Liver (tissue), 9 donors: ENCODE measurements around the gene KMT2A. TPM values are rescaled to one million over a fixed set of nuclear protein-coding genes. Genes with fewer than 3 reads are reported as not detected.

Experiments
- DNase-seq: peaks from one replicate; pipeline ENCODE4 v3.0.0-alpha.2; 2017; ENCODE audit warnings: low spot score
- H3K27ac ChIP-seq, 2 donors: one replicate each; pipeline ENCODE4 v1.7.0; 2013; ENCODE audit warnings: inconsistent platforms in 2 of 2, low read length in 2 of 2, control low read depth in 1 of 2, low read depth in 1 of 2, mild to moderate bottlenecking in 1 of 2
- H3K27me3 ChIP-seq, 4 donors: one replicate each; pipeline versions ENCODE4 v1.6.1 to v1.7.0; 2013; ENCODE audit warnings: low read length in 3 of 4, inconsistent platforms in 1 of 4, mild to moderate bottlenecking in 1 of 4, moderate library complexity in 1 of 4; ENCODE audit not compliant: control insufficient read depth in 4 of 4, insufficient read depth in 4 of 4
- H3K36me3 ChIP-seq, 4 donors: one replicate each; pipeline versions ENCODE4 v1.6.1 to v1.7.0; 2013; ENCODE audit warnings: low read length in 3 of 4, mild to moderate bottlenecking in 3 of 4, low read depth in 1 of 4, moderate library complexity in 1 of 4; ENCODE audit not compliant: control insufficient read depth in 4 of 4, insufficient read depth in 3 of 4
- H3K4me1 ChIP-seq, 4 donors: one replicate each; pipeline versions ENCODE4 v1.6.1 to v1.7.0; 2013; ENCODE audit warnings: low read length in 3 of 4, mild to moderate bottlenecking in 3 of 4, moderate library complexity in 1 of 4; ENCODE audit not compliant: control insufficient read depth in 4 of 4, insufficient read depth in 4 of 4
- H3K4me3 ChIP-seq, 3 donors: one replicate each; pipeline versions ENCODE4 v1.6.1 to v1.7.0; 2013; ENCODE audit warnings: low read length in 3 of 3, control low read depth in 1 of 3, low read depth in 1 of 3, mild to moderate bottlenecking in 1 of 3
- H3K9ac ChIP-seq, 2 donors: one replicate each; pipeline ENCODE4 v1.7.0; 2013; ENCODE audit warnings: low read length in 2 of 2, mild to moderate bottlenecking in 2 of 2, moderate library complexity in 2 of 2, control low read depth in 1 of 2, low read depth in 1 of 2
- H3K9me3 ChIP-seq, 4 donors: one replicate each; pipeline versions ENCODE4 v1.6.1 to v1.7.0; 2013; ENCODE audit warnings: low read length in 3 of 4; ENCODE audit not compliant: control insufficient read depth in 4 of 4
- ATF3 ChIP-seq: IDR thresholded peaks from 2 replicates; pipeline ENCODE4 v1.6.1; 2016; ENCODE audit warnings: antibody characterized with exemption
- EGR1 ChIP-seq, 2 donors: IDR thresholded peaks; 2 replicates each; pipeline ENCODE4 v1.6.1; 2016 to 2018; ENCODE audit warnings: antibody characterized with exemption in 2 of 2, low read depth in 2 of 2
- FOXA1 ChIP-seq: IDR thresholded peaks from 2 replicates; pipeline ENCODE4 v1.6.1; 2016; ENCODE audit warnings: antibody characterized with exemption
- FOXA2 ChIP-seq: IDR thresholded peaks from 2 replicates; pipeline ENCODE4 v1.6.1; 2016; ENCODE audit warnings: antibody characterized with exemption
- GABPA ChIP-seq, 2 donors: IDR thresholded peaks in 1 of 2; conservative IDR thresholded peaks in 1 of 2; 2 replicates each; pipeline ENCODE4 v1.6.1; 2016; ENCODE audit warnings: antibody characterized with exemption in 2 of 2, mild to moderate bottlenecking in 1 of 2, moderate library complexity in 1 of 2
- HNF4A ChIP-seq, 2 donors: conservative IDR thresholded peaks; 2 replicates each; pipeline ENCODE4 v1.6.1; 2016; ENCODE audit warnings: antibody characterized with exemption in 2 of 2, mild to moderate bottlenecking in 2 of 2
- HNF4G ChIP-seq: IDR thresholded peaks from 2 replicates; pipeline ENCODE4 v1.6.1; 2016; ENCODE audit warnings: antibody characterized with exemption
- JUND ChIP-seq, 2 donors: IDR thresholded peaks; 2 replicates each; pipeline ENCODE4 v1.6.1; 2016; ENCODE audit warnings: antibody characterized with exemption in 2 of 2
- NR2F2 ChIP-seq: IDR thresholded peaks from 2 replicates; pipeline ENCODE4 v1.6.1; 2016; ENCODE audit warnings: antibody characterized with exemption
- RAD21 ChIP-seq, 2 donors: IDR thresholded peaks; 2 replicates each; pipeline ENCODE4 v1.6.1; 2016; ENCODE audit warnings: antibody characterized with exemption in 2 of 2, mild to moderate bottlenecking in 2 of 2
- REST ChIP-seq: IDR thresholded peaks from 2 replicates; pipeline ENCODE4 v1.6.1; 2016; ENCODE audit warnings: antibody characterized with exemption, mild to moderate bottlenecking
- RXRA ChIP-seq, 2 donors: IDR thresholded peaks; 2 replicates each; pipeline ENCODE4 v1.6.1; 2017 to 2018; ENCODE audit warnings: antibody characterized with exemption in 2 of 2, mild to moderate bottlenecking in 1 of 2
- SP1 ChIP-seq: IDR thresholded peaks from 2 replicates; pipeline ENCODE4 v1.6.1; 2018; ENCODE audit warnings: antibody characterized with exemption, mild to moderate bottlenecking
- TAF1 ChIP-seq: conservative IDR thresholded peaks from 2 replicates; pipeline ENCODE4 v1.6.1; 2016; ENCODE audit warnings: antibody characterized with exemption, mild to moderate bottlenecking
- YY1 ChIP-seq: IDR thresholded peaks from 2 replicates; pipeline ENCODE4 v1.6.1; 2016; ENCODE audit warnings: antibody characterized with exemption, mild to moderate bottlenecking
- ZBTB33 ChIP-seq: IDR thresholded peaks from 2 replicates; pipeline ENCODE4 v1.6.1; 2016; ENCODE audit warnings: antibody characterized with exemption
- WGBS: extraction: QIAGEN DNeasy Blood & Tissue Kit; methylation state at CpG from one replicate; pipeline ENCODE4 v1.1.7; 2013; 5-methylcytosine and 5-hydroxymethylcytosine counted together
- polyA plus RNA-seq, 2 donors: library from polyadenylated mRNA; stranded (reverse) in 1 of 2; unstranded in 1 of 2; fragments of 200-250 nt in 1 of 2; fragments of >200 nt in 1 of 2; fragmentation: Nextera tagmentation in 1 of 2; extraction: Ambion mirVana in 1 of 2; gene quantifications; one replicate each; pipeline versions ENCODE4 v1.2.1 to v1.2.3, GENCODE V29; 2013 to 2015
- total RNA-seq, 2 donors: library from RNA; depleted of rRNA; stranded (reverse); fragments of >200 nt; gene quantifications; one replicate each; pipeline ENCODE4 v1.2.3, GENCODE V29; 2014
- TF ChIP-seq, protein P1 (sequence below): IDR thresholded peaks from 2 replicates; pipeline ENCODE4 v1.6.1; 2016; ENCODE audit warnings: antibody characterized with exemption
- TF ChIP-seq, protein P2 (sequence below): fragments of 150-350 bp; IDR thresholded peaks from 2 replicates; pipeline ENCODE4 v1.5.1; 2017; ENCODE audit warnings: improper control_type of control experiment, low read depth, low read length; ENCODE audit not compliant: missing input control
- donor health status: healthy.
- donor health status: healthy.
- donor health status: healthy.
- donor health status: healthy.
- donor health status: healthy.

KMT2A gene
- total and polyA plus RNA-seq, 4 donors, result 4.3 to 27.9 (median 12.9) TPM

GRCh38 chr11:118412921-118413320, 23.4 kb upstream of the KMT2A start:
- no peak for TF ChIP-seq GABPA (IDR thresholded peaks at IDR 0.05 in 1 of 2, conservative IDR thresholded peaks at IDR 0.05 in 1 of 2)
- TF ChIP-seq ZBTB33, result no peak
- TF ChIP-seq, protein P1, sequence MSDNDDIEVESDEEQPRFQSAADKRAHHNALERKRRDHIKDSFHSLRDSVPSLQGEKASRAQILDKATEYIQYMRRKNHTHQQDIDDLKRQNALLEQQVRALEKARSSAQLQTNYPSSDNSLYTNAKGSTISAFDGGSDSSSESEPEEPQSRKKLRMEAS, result no peak
- TF ChIP-seq HNF4A (conservative IDR thresholded peaks at IDR 0.05), result no peak
- TF ChIP-seq FOXA1, result no peak
- no peak for TF ChIP-seq TAF1
- no peak for TF ChIP-seq JUND (IDR thresholded peaks at IDR 0.05)
- TF ChIP-seq ATF3, result no peak
- no peak for TF ChIP-seq EGR1 (IDR thresholded peaks at IDR 0.05; ENCODE audit: low read depth in 2 of 2)
- no peak for TF ChIP-seq YY1
- no peak for TF ChIP-seq SP1
- no peak for TF ChIP-seq NR2F2
- TF ChIP-seq FOXA2, result no peak
- TF ChIP-seq, protein P2, sequence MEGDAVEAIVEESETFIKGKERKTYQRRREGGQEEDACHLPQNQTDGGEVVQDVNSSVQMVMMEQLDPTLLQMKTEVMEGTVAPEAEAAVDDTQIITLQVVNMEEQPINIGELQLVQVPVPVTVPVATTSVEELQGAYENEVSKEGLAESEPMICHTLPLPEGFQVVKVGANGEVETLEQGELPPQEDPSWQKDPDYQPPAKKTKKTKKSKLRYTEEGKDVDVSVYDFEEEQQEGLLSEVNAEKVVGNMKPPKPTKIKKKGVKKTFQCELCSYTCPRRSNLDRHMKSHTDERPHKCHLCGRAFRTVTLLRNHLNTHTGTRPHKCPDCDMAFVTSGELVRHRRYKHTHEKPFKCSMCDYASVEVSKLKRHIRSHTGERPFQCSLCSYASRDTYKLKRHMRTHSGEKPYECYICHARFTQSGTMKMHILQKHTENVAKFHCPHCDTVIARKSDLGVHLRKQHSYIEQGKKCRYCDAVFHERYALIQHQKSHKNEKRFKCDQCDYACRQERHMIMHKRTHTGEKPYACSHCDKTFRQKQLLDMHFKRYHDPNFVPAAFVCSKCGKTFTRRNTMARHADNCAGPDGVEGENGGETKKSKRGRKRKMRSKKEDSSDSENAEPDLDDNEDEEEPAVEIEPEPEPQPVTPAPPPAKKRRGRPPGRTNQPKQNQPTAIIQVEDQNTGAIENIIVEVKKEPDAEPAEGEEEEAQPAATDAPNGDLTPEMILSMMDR, result no peak
- no peak for TF ChIP-seq REST
- TF ChIP-seq HNF4G, result no peak
- no peak for TF ChIP-seq RXRA (IDR thresholded peaks at IDR 0.05)
- no peak for TF ChIP-seq RAD21 (IDR thresholded peaks at IDR 0.05)

More at GRCh38 chr11:118412921-118413320, 23.4 kb upstream of the KMT2A start:
- Histone ChIP-seq H3K9ac (no peak overlapping the region), H3K4me3 (no peak overlapping the region), H3K27ac (no peak overlapping the region), H3K27me3 (no peaks in the 10 kb centered on the region), H3K36me3 (peaks cover 2 to 13% (median 9%) of the 10 kb centered on the region in 4 donors), H3K4me1 (no peaks in the 10 kb centered on the region), H3K9me3 (no peaks in the 10 kb centered on the region)
- no peak for DNase-seq
- WGBS, result 78% methylated on average over 1 of the region's 1 CpG
